ENCODE data around the gene CREBL2.
"Not testable (repeated sequence)": the region's sequence is repeated elsewhere in the genome, so short reads cannot be mapped to it uniquely, and the experiment has no call there.

CREBL2 gene, protein sequence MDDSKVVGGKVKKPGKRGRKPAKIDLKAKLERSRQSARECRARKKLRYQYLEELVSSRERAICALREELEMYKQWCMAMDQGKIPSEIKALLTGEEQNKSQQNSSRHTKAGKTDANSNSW

GRCh38 chr12:12611512-12612306 lies at the start of gene CREBL2:
CREBL2 (plus strand) TSS chr12:12611876; CDS start chr12:12612173, 297 bp downstream.
- DNase-seq: peak; percentile 92

DNA sequence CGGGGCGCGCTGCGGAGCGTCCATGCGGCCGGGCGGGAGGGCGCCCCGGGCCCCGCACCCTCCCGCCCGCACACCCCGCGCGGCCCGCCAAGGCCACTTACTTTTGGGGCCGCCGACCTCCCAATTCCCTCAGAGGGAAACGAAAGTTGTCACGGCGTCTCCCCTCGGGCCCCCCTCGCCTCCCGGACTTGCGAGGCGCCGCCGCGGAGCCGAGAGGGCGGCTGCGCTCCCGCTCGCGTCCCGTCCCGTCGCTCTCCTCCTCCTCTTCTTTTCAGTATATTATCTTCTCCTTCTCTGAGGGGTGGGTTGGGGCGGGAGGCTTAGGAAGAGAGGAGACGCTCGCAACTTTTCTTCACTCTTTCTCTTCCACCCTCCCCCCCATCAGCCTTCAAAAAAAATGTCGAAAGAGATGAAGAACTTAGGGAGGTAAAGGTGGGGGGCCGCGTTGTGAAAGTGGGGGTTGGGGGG lies 49.6 kb upstream of the CREBL2 start:
- DNase-seq: peak; percentile 77

- peak; percentile 88 for DNase-seq
Measured at GRCh38 chr12:12562585-12563261, 49.0 kb upstream of the CREBL2 start, which contains the start of gene DUSP16. DUSP16 (minus strand) TSS chr12:12562863; CDS start chr12:12521098, 41,765 bp downstream.

GRCh38 chr12:12563290-12563928 lies 48.3 kb upstream of the CREBL2 start:
- no peak for DNase-seq

- no peak for DNase-seq
Measured at GRCh38 chr12:12564911-12565310, 46.8 kb upstream of the CREBL2 start.

DNA sequence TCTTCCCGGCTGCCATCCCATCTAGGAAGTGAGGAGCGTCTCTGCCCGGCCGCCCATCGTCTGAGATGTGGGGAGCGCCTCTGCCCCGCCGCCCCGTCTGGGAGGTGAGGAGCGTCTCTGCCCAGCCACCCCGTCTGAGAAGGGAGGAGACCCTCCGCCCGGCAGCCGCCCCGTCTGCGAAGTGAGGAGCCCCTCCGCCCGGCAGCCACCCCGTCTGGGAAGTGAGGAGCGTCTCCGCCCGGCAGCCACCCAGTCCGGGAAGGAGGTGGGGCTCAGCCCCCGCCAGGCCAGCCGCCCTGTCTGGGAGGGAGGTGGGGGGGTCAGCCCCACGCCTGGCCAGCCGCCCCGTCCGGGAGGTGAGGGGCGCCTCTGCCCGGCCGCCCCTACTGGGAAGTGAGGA lies 45.7 kb upstream of the CREBL2 start:
- not testable (repeated sequence) for DNase-seq

DNA sequence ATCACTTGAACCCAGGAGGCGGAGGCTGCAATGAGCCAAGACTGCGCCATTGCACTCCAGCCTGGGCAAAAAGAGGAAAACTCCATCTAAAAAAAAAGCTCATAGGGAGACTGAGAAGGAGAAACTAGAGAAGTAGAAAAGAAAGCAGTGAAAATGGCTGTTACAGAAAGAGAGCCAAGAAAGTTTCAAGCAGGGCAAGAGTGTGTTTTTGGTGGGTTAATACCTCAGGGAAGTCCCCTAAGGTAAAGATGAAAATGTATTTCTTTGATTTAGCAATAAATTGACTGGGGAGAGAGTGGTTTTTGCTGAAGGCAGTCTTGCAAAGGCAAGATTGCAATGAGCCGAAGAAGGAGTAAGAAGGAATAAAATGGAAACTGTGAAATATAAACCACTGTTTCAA lies 39.0 kb upstream of the CREBL2 start:
- DNase-seq: no peak

DNA sequence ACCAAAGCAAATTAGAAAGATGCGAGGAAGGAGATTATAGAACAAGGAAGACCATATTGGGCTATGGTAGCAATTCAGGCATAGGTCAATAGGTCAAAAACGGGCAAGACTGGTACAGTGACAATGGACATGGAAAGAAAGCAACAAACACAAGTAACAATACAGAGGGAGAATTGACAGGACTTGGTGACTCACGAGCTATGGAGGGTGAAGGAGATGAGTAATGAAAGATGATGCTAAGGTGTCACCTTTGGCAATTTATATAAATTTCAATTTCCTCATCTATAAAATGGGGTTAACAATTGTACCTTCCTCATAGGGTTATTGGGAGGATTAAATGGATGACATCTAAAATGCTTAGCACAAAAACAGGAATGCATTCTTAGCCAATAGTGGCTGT lies 33.9 kb upstream of the CREBL2 start:
- DNase-seq: no peak

GRCh38 chr12:12580716-12581115 lies 31.0 kb upstream of the CREBL2 start:
- not testable (repeated sequence) for DNase-seq

GRCh38 chr12:12582193-12582881 lies 29.3 kb upstream of the CREBL2 start:
- no peak for DNase-seq

- DNase-seq: no peak
Measured at GRCh38 chr12:12582895-12583303, 28.8 kb upstream of the CREBL2 start.

- DNase-seq: no peak
Measured at GRCh38 chr12:12583510-12584178, 28.0 kb upstream of the CREBL2 start.

GRCh38 chr12:12585115-12585863 lies 26.4 kb upstream of the CREBL2 start:
- DNase-seq: no peak

DNA sequence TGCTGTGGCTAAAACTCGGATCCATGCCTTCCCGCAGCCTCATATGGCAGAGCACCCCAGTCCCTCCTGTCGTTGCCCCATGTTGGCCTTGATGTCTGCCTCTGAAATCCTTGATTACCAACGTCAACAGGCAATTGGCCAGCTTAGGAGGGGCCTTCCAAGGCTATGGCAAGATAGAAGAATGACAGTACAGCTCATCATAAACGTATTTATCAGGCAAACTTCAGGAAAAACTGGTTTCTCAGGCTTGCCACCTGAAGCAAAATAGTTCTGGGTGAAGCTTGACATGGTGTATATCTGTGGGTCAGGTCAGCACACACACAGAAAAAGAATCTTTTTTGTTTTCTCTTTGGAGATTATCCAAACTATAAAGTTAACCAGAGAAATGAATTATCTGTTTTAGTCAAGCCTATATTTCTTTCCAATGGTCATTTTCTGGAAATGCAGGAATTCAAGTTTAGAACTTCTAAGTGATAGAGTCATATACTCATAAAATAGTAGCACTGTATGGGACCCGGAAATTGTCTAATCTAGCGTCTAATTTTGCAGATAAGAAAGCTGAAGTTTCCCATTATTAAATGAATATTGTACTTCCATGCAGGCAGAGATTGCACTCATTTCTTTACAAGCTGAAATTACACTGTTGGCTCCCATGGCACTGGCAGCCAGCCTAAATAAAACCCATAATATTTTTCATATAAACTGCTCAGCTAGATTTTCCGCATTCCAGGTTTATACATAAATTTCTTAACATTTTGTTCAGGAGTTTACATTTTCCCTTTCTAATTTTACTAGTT lies 24.6 kb upstream of the CREBL2 start:
- no peak for DNase-seq

DNA sequence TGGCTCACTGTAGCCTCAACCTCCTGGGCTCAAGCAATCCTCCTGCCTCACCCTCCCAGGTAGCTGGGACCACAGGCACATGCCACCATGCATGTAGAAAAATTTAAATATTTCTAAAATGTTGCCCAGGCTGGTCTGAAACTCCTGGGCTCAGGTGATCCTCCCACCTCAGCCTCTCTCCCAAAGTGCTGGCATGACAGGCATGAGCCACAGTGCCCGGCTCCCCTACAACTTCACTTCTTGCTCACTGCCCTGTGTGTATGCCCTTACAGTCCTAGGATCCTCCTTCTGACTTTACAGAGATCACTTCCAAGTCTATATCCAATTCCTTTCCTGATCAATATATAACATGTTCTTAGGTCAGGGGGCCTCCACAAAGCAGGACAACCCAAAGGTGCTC lies 23.8 kb upstream of the CREBL2 start:
- DNase-seq: no peak

GRCh38 chr12:12588436-12588835 lies 23.2 kb upstream of the CREBL2 start:
- DNase-seq: not testable (repeated sequence)

GRCh38 chr12:12590961-12591360 lies 20.7 kb upstream of the CREBL2 start:
- no peak for DNase-seq

DNA sequence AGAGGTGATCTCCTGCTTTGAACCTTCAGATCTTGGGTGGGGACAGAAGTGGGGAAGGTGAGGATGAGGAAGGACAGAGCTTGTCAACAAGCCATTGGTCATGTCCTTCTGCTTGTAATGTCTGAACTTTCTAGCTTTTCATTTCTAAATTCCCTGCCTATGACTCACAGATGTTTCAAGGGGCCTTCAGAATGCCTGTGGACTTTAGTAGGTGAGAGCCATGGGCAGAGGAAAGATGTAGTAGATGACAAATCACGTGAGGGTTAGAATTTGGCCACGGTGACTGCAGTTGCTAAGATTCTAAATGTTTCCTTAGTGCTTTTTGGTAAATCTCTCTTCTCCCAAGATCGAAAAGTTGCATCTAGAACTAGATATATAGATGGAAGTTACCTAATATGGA lies 18.7 kb upstream of the CREBL2 start:
- no peak for DNase-seq

GRCh38 chr12:12595929-12596328 lies 15.7 kb upstream of the CREBL2 start:
- not testable (repeated sequence) for DNase-seq

DNA sequence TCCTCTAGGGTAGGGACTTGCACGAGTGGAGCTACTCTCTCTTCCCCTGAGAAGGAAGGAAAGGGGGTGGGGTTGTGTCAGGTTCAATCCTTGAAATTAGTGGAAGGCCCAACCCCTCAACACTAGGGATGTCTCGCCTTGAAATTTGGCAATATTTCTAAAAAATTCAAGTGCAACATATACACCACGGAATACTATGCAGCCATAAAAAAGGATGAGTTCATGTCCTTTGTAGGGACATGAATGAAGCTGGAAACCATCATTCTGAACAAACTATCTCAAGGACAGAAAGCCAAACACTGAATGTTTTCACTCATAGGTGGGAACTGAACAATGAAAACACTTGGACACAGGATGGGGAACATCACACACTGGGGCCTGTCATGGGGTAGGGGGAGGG lies 15.1 kb upstream of the CREBL2 start:
- not testable (repeated sequence) for DNase-seq
